IPS DF 6.9 (cell line): ENCODE data around the gene CDK5RAP2.

Experiments
- DNase-seq: peaks from one replicate; pipeline ENCODE4 v3.0.0-alpha.2; 2013; ENCODE audit warnings: low read depth, low spot score
- H3K27ac ChIP-seq: one replicate; pipeline ENCODE4 v1.5.1; 2013; ENCODE audit warnings: low read length, control low read depth
- H3K27me3 ChIP-seq: 2 replicates; pipeline ENCODE4 v1.6.1; 2013; ENCODE audit warnings: mild to moderate bottlenecking, low read length; ENCODE audit not compliant: control insufficient read depth, insufficient read depth
- H3K36me3 ChIP-seq: 2 replicates; pipeline ENCODE4 v1.6.1; 2013; ENCODE audit warnings: low read length; ENCODE audit not compliant: control insufficient read depth, insufficient read depth
- H3K4me1 ChIP-seq: 2 replicates; pipeline ENCODE4 v1.6.1; 2013; ENCODE audit warnings: low read length; ENCODE audit not compliant: control insufficient read depth, insufficient read depth
- H3K4me3 ChIP-seq: 2 replicates; pipeline ENCODE4 v1.5.1; 2013; ENCODE audit warnings: mild to moderate bottlenecking, low read length
- H3K9me3 ChIP-seq: 2 replicates; pipeline ENCODE4 v1.6.1; 2013; ENCODE audit warnings: low read length, inconsistent platforms; ENCODE audit not compliant: control insufficient read depth, insufficient read depth
- WGBS: extraction: QIAGEN DNeasy Blood & Tissue Kit; methylation state at CpG from one replicate; pipeline ENCODE4 v1.1.7; 2013; ENCODE audit warnings: mixed read lengths, missing lambda C conversion rate; ENCODE audit not compliant: insufficient read length, insufficient coverage; 5-methylcytosine and 5-hydroxymethylcytosine counted together

Gene CDK5RAP2

DNA sequence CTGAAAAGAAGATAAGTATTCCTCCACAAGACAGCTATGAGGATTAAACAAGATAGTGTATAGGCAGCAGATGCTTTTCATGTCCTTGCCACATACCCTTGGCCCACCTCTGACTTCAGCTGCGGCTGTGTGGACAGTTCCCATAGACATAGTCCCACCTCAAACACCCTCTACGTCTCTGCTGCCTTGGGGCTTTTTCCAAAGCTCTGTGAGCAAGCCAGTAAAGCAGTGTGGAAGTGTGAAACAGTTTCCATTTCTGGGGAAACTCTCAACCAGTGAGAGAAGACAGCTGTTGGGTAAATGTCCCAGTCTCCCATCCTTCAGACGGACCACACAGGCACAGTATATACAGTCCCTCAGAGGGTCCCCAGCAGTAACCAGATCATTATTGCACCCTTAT is 125.5 kb downstream of the CDK5RAP2 start:
- H3K4me1 ChIP-seq = no peaks in the 10 kb centered on the region
- H3K27ac ChIP-seq = no peak overlapping the region
- no peak overlapping the region for H3K4me3 ChIP-seq
- no CpG with 5 or more reads among the region's 3 CpGs for WGBS
- peaks cover 5% of the 10 kb centered on the region; the same call in 1 of the 2 replicates for H3K36me3 ChIP-seq
- no peaks in the 10 kb centered on the region for H3K27me3 ChIP-seq
- H3K9me3 ChIP-seq = no peaks in the 10 kb centered on the region
- DNase-seq = no peak

DNA sequence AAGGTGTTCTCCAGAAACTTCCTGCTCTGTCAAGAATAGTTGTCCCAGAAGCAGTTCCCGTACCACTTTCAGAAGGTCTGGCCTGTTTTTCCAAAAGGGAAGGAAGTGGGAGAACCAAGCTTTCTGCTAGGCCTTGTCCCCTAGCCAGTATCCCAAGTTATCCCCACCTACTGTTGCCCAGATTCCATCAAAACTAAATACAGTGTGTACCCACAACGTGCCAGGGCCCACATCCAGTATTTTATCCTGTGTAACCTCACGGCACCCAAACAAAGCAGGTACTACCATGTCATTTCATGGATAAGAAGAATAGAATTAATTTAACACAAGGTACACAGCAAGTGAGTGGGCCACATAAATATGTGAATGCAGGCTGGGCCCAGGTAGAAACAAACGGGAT is 126.2 kb downstream of the CDK5RAP2 start:
- Histone ChIP-seq H3K27ac (no peak overlapping the region), H3K4me3 (no peak overlapping the region), H3K27me3 (no peaks in the 10 kb centered on the region), H3K36me3 (peaks cover 5% of the 10 kb centered on the region; the same call in 1 of the 2 replicates), H3K4me1 (no peaks in the 10 kb centered on the region), H3K9me3 (no peaks in the 10 kb centered on the region)
- WGBS = no CpG with 5 or more reads among the region's 4 CpGs
- DNase-seq = no peak

DNA sequence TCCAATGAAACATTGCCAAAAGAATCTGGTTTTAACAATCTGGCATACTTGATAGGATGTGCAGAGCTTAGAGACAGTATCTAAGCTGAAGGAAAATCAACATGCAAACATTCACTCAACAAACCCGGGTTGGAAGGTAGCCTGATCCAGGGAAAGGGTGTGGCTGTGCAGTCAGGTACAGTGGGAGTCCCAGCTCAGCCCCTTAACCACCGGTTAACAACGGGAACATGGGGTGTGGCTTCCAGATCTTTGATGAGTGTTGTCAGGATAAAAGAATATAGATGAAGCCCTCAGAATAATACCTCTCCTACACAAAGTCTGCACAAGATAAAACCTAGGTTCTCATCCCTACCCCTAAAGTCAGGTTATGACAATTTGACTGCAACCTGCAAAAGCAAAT is 127.3 kb downstream of the CDK5RAP2 start:
- WGBS = no CpG with 5 or more reads among the region's 3 CpGs
- H3K36me3 ChIP-seq = peaks cover 5% of the 10 kb centered on the region; the same call in 1 of the 2 replicates
- no peak overlapping the region for H3K27ac ChIP-seq
- no peaks in the 10 kb centered on the region for H3K4me1 ChIP-seq
- H3K9me3 ChIP-seq = no peaks in the 10 kb centered on the region
- H3K27me3 ChIP-seq = no peaks in the 10 kb centered on the region
- no peak overlapping the region for H3K4me3 ChIP-seq
- no peak for DNase-seq

- H3K4me1 ChIP-seq = no peaks in the 10 kb centered on the region
- no peak overlapping the region for H3K4me3 ChIP-seq
- no peaks in the 10 kb centered on the region for H3K27me3 ChIP-seq
- peaks cover 5% of the 10 kb centered on the region; the same call in 1 of the 2 replicates for H3K36me3 ChIP-seq
- WGBS = no CpG with 5 or more reads among the region's 3 CpGs
- no peaks in the 10 kb centered on the region for H3K9me3 ChIP-seq
- DNase-seq = no peak
- no peak overlapping the region for H3K27ac ChIP-seq
Observed at GRCh38 chr9:120450916-120451315, 129.1 kb downstream of the CDK5RAP2 start.

GRCh38 chr9:120449566-120449965 is 130.4 kb downstream of the CDK5RAP2 start:
- no peak for DNase-seq
- Histone ChIP-seq H3K27me3 (no peaks in the 10 kb centered on the region), H3K36me3 (peaks cover 8% of the 10 kb centered on the region; the same call in 1 of the 2 replicates), H3K4me3 (no peak overlapping the region), H3K27ac (no peak overlapping the region), H3K9me3 (no peaks in the 10 kb centered on the region), H3K4me1 (no peaks in the 10 kb centered on the region)
- no CpG with 5 or more reads among the region's 2 CpGs for WGBS

- Histone ChIP-seq H3K4me1 (no peaks in the 10 kb centered on the region; the same call in 1 of the 2 replicates), H3K9me3 (no peaks in the 10 kb centered on the region), H3K27ac (no peak overlapping the region), H3K4me3 (no peak overlapping the region), H3K36me3 (peaks cover 8% of the 10 kb centered on the region), H3K27me3 (no peaks in the 10 kb centered on the region)
- no CpG with 5 or more reads among the region's 9 CpGs for WGBS
- DNase-seq = no peak
Observed at GRCh38 chr9:120447959-120448500, 131.9 kb downstream of the CDK5RAP2 start.

DNA sequence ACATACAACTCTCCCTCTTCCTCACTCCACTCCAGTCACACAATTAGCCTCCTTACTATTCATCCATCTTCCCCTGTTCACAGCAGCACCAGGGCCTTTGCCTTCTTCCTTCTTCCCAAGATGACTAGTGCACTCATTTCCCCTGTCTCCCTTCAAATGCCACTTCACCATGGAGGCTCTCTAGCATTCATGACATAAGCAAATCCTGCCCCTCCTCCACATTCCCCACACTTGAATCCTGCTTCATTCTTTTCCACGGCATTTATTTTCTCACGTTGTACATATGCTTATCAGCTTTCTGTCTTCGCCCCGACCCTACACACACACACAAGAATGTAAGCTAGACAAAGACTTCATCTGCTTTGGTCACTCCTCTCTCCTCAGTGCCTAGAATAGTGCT is 133.3 kb downstream of the CDK5RAP2 start:
- WGBS = no CpG with 5 or more reads among the region's 4 CpGs
- H3K27me3 ChIP-seq = no peaks in the 10 kb centered on the region
- DNase-seq = no peak
- H3K36me3 ChIP-seq = peaks cover 10% of the 10 kb centered on the region
- no peaks in the 10 kb centered on the region for H3K9me3 ChIP-seq
- no peaks in the 10 kb centered on the region; the same call in 1 of the 2 replicates for H3K4me1 ChIP-seq
- H3K27ac ChIP-seq = no peak overlapping the region
- H3K4me3 ChIP-seq = no peak overlapping the region

GRCh38 chr9:120443976-120444375 is 136.0 kb downstream of the CDK5RAP2 start:
- Histone ChIP-seq H3K4me1 (no peaks in the 10 kb centered on the region; the same call in 1 of the 2 replicates), H3K27ac (no peak overlapping the region), H3K36me3 (peaks cover 12% of the 10 kb centered on the region), H3K9me3 (no peaks in the 10 kb centered on the region), H3K27me3 (no peaks in the 10 kb centered on the region), H3K4me3 (no peak overlapping the region)
- WGBS = no CpG with 5 or more reads among the region's 3 CpGs
- DNase-seq = no peak

DNA sequence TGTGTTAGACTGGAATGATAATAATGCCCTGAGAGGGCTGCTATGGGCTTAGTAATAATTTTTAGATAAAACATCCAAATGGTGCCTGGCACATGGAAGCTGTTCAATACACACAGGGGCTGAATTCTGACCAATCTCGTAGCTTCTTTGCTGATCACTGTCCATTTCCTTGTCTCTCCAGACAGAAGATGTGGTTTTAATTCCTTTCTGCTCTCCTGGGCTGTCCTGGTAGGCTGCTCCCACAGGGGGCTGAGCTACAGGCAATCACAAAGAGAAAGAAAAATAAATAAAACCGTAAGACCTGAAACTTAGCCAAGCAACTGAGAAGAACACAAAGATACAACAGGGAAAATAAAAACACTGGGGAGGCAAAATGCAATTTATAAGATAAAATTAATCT is 136.5 kb downstream of the CDK5RAP2 start:
- no peak overlapping the region for H3K4me3 ChIP-seq
- H3K9me3 ChIP-seq = no peaks in the 10 kb centered on the region
- no peaks in the 10 kb centered on the region for H3K27me3 ChIP-seq
- no peak overlapping the region for H3K27ac ChIP-seq
- no peak for DNase-seq
- WGBS = no CpG with 5 or more reads among the region's 2 CpGs
- H3K36me3 ChIP-seq = peaks cover 12% of the 10 kb centered on the region
- H3K4me1 ChIP-seq = no peaks in the 10 kb centered on the region; the same call in 1 of the 2 replicates

GRCh38 chr9:120442308-120442995 is 137.5 kb downstream of the CDK5RAP2 start:
- Histone ChIP-seq H3K4me3 (no peak overlapping the region), H3K36me3 (peaks cover 16% of the 10 kb centered on the region), H3K27ac (no peak overlapping the region), H3K9me3 (no peaks in the 10 kb centered on the region), H3K4me1 (no peaks in the 10 kb centered on the region; the same call in 1 of the 2 replicates), H3K27me3 (no peaks in the 10 kb centered on the region)
- DNase-seq = no peak
- WGBS = no CpG with 5 or more reads among the region's 6 CpGs
